ENCODE results near the gene GAB2.
"Not testable (repeated sequence)": the region's sequence is repeated elsewhere in the genome, so short reads cannot be mapped to it uniquely, and the experiment has no call there.

GAB2 gene

GRCh38 chr11:78299000-78299710, 118.5 kb downstream of the GAB2 start:
- TF ChIP-seq SPI1 (IDR thresholded peaks at IDR 0.05; ENCODE audit: low read depth, low read length): no peak
- TF ChIP-seq POU2F2 (IDR thresholded peaks at IDR 0.05; ENCODE audit: low read depth, low read length): no peak
- no peak for TF ChIP-seq POLR2A (IDR thresholded peaks at IDR 0.05; ENCODE audit: low read depth, low read length)
- no peak for TF ChIP-seq POLR2AphosphoS5 (IDR thresholded peaks at IDR 0.05; ENCODE audit: low read depth, low read length)
- no peak for TF ChIP-seq PAX5 (IDR thresholded peaks at IDR 0.05; ENCODE audit: insufficient read depth, low read length, severe bottlenecking)
- TF ChIP-seq TAF1 (IDR thresholded peaks at IDR 0.05; ENCODE audit: low read depth, low read length): no peak
- FAIRE-seq (no peak), DNase-seq (ENCODE audit: insufficient read length, low spot score) (no peak)

GRCh38 chr11:78298291-78298771, 119.3 kb downstream of the GAB2 start:
- no peak for DNase-seq (ENCODE audit: insufficient read length, low spot score)
- TF ChIP-seq POU2F2 (IDR thresholded peaks at IDR 0.05; ENCODE audit: low read depth, low read length) (no peak), PAX5 (IDR thresholded peaks at IDR 0.05; ENCODE audit: insufficient read depth, low read length, severe bottlenecking) (no peak), POLR2A (IDR thresholded peaks at IDR 0.05; ENCODE audit: low read depth, low read length) (no peak), POLR2AphosphoS5 (IDR thresholded peaks at IDR 0.05; ENCODE audit: low read depth, low read length) (no peak), SPI1 (IDR thresholded peaks at IDR 0.05; ENCODE audit: low read depth, low read length) (no peak), TAF1 (IDR thresholded peaks at IDR 0.05; ENCODE audit: low read depth, low read length) (no peak)
- no peak for FAIRE-seq

- TF ChIP-seq TAF1 (IDR thresholded peaks at IDR 0.05; ENCODE audit: low read depth, low read length) (no peak), SPI1 (IDR thresholded peaks at IDR 0.05; ENCODE audit: low read depth, low read length) (no peak), POU2F2 (IDR thresholded peaks at IDR 0.05; ENCODE audit: low read depth, low read length) (no peak), POLR2A (IDR thresholded peaks at IDR 0.05; ENCODE audit: low read depth, low read length) (no peak), POLR2AphosphoS5 (IDR thresholded peaks at IDR 0.05; ENCODE audit: low read depth, low read length) (no peak), PAX5 (IDR thresholded peaks at IDR 0.05; ENCODE audit: insufficient read depth, low read length, severe bottlenecking) (no peak)
- DNase-seq (ENCODE audit: insufficient read length, low spot score): no peak
- no peak for FAIRE-seq
Observed at GRCh38 chr11:78295991-78296930, 121.4 kb downstream of the GAB2 start.

- DNase-seq (ENCODE audit: insufficient read length, low spot score) (no peak), FAIRE-seq (no peak)
- TF ChIP-seq TAF1 (IDR thresholded peaks at IDR 0.05; ENCODE audit: low read depth, low read length) (no peak), SPI1 (IDR thresholded peaks at IDR 0.05; ENCODE audit: low read depth, low read length) (no peak), POU2F2 (IDR thresholded peaks at IDR 0.05; ENCODE audit: low read depth, low read length) (no peak), POLR2A (IDR thresholded peaks at IDR 0.05; ENCODE audit: low read depth, low read length) (no peak), POLR2AphosphoS5 (IDR thresholded peaks at IDR 0.05; ENCODE audit: low read depth, low read length) (no peak), PAX5 (IDR thresholded peaks at IDR 0.05; ENCODE audit: insufficient read depth, low read length, severe bottlenecking) (no peak)
Observed at GRCh38 chr11:78295347-78295746, 122.3 kb downstream of the GAB2 start.

GRCh38 chr11:78294100-78294499, 123.5 kb downstream of the GAB2 start:
- not testable (repeated sequence) for FAIRE-seq; DNase-seq (ENCODE audit: insufficient read length, low spot score)

GRCh38 chr11:78293536-78293935, 124.1 kb downstream of the GAB2 start:
- TF ChIP-seq SPI1 (IDR thresholded peaks at IDR 0.05; ENCODE audit: low read depth, low read length) (no peak), PAX5 (IDR thresholded peaks at IDR 0.05; ENCODE audit: insufficient read depth, low read length, severe bottlenecking) (no peak), TAF1 (IDR thresholded peaks at IDR 0.05; ENCODE audit: low read depth, low read length) (no peak), POLR2A (IDR thresholded peaks at IDR 0.05; ENCODE audit: low read depth, low read length) (no peak), POLR2AphosphoS5 (IDR thresholded peaks at IDR 0.05; ENCODE audit: low read depth, low read length) (no peak), POU2F2 (IDR thresholded peaks at IDR 0.05; ENCODE audit: low read depth, low read length) (no peak)
- no peak for FAIRE-seq
- DNase-seq (ENCODE audit: insufficient read length, low spot score): no peak

GRCh38 chr11:78292109-78292803, 125.4 kb downstream of the GAB2 start:
- no peak for TF ChIP-seq POLR2A (IDR thresholded peaks at IDR 0.05; ENCODE audit: low read depth, low read length)
- no peak for TF ChIP-seq PAX5 (IDR thresholded peaks at IDR 0.05; ENCODE audit: insufficient read depth, low read length, severe bottlenecking)
- TF ChIP-seq POU2F2 (IDR thresholded peaks at IDR 0.05; ENCODE audit: low read depth, low read length): no peak
- no peak for TF ChIP-seq SPI1 (IDR thresholded peaks at IDR 0.05; ENCODE audit: low read depth, low read length)
- no peak for TF ChIP-seq TAF1 (IDR thresholded peaks at IDR 0.05; ENCODE audit: low read depth, low read length)
- TF ChIP-seq POLR2AphosphoS5 (IDR thresholded peaks at IDR 0.05; ENCODE audit: low read depth, low read length): no peak

GRCh38 chr11:78291503-78292108, 126.0 kb downstream of the GAB2 start:
- FAIRE-seq (no peak), DNase-seq (ENCODE audit: insufficient read length, low spot score) (no peak)
- TF ChIP-seq POLR2A (IDR thresholded peaks at IDR 0.05; ENCODE audit: low read depth, low read length): no peak
- no peak for TF ChIP-seq TAF1 (IDR thresholded peaks at IDR 0.05; ENCODE audit: low read depth, low read length)
- TF ChIP-seq POLR2AphosphoS5 (IDR thresholded peaks at IDR 0.05; ENCODE audit: low read depth, low read length): no peak
- TF ChIP-seq SPI1 (IDR thresholded peaks at IDR 0.05; ENCODE audit: low read depth, low read length): no peak
- TF ChIP-seq POU2F2 (IDR thresholded peaks at IDR 0.05; ENCODE audit: low read depth, low read length): no peak
- no peak for TF ChIP-seq PAX5 (IDR thresholded peaks at IDR 0.05; ENCODE audit: insufficient read depth, low read length, severe bottlenecking)

More at GRCh38 chr11:78292109-78292803, 125.4 kb downstream of the GAB2 start:
- DNase-seq (ENCODE audit: insufficient read length, low spot score) (no peak), FAIRE-seq (no peak)
